Activated CD8-positive, alpha-beta memory T cell treated with anti-CD3 and anti-CD28 coated beads for 24 hours (primary cell): Measurements from ENCODE around the gene CAND2.

Experiments
- DNase-seq: peaks from one replicate; pipeline ENCODE4 v3.0.0-alpha.2; 2020

The CAND2 gene

DNA sequence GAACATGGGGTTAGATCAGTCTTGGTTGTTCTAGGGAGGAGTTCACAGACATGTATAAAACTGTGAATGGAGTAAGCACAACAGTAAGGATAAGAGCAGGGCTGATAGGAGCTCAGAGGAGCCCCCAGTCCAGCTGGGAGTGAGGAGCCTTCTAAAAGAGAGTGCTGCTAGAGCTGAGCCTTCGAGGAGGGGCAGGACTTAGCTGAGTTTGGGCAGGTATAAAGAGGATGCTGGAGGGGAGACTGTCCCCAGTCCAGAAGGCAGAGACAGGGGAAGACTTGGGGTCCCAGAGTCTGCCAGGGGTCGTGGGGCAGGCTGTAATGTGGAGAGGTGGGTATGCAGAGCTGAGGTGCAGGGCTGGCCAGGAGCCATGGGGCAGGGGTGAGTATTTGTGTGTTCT, 12.1 kb downstream of the CAND2 start:
- no peak for DNase-seq

DNA sequence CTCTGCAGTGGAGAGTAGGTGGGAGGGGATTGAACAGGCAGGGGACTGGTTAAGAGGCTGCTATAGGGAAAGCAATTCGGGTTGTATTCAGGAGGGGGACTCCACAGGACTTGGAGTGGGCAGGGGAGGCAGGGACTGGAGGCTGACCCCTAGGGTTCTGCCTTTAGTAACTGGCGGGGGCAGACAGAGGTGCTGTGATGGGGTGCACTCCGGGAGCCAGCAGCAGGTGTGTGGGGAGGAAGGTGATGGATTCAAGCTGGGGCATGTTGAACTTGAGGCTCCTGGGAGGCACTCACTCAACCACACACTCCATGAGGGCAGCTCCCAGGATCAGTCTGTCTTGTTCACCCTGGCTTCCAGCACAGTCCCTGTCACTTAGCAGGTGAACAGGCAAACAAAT, 12.5 kb downstream of the CAND2 start:
- no peak for DNase-seq

DNA sequence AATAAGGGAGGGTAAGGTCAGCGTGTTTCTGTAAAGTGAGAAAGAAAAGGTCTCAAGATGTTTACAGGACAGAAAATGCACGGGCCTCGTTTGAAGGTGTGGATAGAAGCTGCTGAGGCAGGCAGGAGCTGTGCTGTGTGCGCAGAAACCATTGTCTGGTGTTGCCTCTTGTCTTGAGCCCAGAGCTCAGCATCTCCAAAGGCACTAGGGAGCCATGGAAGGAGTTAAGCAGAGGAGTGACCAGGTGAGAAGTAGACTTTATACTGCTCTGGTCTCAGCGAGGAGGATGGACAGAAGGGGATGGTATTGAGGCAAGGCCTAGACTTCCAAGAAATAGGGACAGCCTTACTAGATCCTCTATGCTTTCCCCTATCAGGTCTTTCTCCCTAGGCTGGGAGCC, 13.0 kb downstream of the CAND2 start:
- DNase-seq: no peak

DNA sequence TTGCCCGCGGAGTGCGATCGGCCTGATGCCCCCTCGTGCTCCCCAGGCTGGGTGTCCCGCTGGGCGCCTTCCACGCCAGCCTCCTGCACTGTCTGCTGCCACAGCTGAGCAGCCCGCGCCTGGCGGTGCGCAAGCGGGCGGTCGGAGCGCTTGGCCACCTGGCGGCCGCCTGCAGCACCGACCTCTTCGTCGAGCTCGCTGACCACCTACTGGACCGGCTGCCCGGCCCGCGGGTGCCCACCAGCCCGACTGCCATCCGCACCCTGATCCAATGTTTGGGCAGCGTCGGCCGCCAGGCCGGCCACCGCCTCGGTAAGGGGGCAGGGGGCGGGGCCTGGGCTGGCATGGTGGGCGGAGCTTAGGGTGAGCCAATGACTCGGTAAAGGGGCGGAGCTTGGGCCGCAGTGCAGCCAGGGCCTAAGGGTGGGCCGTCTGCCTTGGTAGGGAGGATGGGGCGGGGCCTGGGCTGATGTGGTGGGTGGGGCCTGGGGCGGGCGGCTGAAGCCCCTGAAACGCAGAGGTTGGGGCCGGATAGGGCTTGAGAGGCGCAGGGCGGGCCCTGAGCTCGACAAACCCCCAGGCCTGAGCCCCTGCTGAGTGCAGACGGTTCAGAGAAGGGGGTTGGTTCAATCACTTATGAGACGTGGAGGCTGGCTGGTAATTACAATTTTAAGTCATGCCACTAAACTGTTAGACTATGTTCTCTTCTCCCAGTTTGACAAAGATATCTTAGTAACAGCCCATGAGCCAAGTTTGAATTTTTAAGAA, 13.7 kb downstream of the CAND2 start:
- peak; percentile 99 for DNase-seq

DNA sequence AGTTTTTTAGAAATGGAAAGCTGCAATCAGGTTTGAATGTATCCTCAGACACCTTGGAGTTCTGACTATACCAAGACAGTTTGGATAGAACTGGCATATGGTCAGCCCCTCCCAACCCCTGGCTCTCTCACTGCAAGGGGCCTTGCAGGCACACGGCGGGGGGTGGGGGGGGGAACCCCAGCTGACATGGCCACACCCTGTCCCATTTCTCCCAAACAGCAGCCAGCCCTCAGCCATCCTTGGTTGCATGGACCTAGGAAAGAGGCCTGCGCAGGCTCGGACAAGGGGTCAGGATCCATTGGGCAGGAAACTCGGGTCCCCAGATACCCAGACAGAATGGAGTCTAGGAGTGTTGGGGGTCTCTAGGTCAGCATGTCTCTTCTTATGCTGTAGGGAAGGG, 14.5 kb downstream of the CAND2 start:
- DNase-seq: no peak

DNA sequence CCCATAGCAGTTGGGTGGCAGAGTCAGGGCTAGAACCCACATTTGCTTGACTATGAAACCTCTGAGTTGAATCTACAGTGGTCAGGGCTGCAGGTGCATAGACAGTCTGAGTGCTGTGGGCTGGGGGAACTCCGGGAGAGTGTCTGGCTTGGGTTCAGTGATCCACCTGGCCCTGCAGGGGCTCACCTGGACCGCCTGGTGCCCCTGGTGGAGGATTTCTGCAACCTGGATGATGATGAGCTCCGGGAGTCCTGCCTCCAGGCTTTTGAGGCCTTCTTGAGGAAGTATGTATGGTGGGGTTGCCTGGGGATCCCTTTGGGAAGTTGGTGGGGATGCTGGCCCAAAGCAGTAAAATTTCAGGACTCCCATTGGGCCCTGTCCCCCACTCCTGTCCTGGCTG, 16.3 kb downstream of the CAND2 start:
- no peak for DNase-seq

DNA sequence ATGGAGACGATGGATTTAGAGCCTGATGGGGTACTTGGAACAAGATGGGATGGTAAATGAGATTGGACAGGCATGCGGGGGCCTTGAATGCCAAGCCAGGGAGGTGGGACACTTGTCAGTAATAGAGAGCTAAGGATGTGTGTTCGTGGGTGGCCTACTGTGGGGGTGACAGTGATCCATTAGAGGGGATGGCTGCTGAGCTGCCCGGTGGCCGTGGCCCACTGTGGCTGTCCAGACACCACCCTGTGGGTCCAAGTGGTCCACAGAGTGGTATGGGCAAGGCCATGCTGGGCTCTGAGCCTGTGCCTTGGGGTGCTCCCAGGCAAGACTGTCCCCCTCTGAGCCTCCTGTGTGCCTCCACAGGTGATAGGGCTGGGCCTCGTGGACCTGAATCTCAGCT, 17.5 kb downstream of the CAND2 start:
- no peak for DNase-seq

DNA sequence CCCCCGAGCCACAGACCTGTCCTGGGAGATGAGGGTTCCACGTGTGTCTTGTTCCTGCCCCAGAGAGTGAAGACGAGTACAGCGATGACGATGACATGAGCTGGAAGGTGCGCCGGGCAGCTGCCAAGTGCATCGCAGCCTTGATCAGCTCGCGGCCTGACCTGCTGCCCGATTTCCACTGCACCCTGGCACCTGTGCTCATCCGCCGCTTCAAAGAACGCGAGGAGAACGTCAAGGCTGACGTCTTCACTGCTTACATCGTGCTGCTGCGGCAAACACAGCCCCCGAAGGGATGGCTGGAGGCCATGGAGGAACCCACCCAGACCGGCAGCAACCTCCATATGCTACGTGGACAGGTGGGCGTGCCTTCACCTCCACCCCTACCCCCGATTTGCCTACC, 18.6 kb downstream of the CAND2 start:
- no peak for DNase-seq

DNA sequence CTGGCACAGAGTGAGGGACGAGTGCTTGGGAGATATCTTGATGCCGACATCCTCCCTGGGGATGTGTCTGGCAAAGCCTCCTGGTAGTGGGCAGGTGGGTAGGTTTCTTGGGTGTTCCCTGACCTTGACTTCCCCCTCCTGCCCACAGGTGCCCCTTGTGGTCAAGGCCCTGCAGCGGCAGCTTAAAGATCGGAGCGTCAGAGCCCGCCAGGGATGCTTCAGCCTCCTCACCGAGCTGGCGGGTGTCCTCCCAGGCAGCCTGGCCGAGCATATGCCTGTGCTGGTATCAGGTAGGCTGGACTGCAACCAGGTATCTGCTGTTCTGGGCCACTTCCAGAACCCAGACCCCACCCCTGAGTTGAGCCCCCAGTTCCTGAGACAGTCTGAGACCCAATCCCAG, 19.2 kb downstream of the CAND2 start:
- DNase-seq: no peak

DNA sequence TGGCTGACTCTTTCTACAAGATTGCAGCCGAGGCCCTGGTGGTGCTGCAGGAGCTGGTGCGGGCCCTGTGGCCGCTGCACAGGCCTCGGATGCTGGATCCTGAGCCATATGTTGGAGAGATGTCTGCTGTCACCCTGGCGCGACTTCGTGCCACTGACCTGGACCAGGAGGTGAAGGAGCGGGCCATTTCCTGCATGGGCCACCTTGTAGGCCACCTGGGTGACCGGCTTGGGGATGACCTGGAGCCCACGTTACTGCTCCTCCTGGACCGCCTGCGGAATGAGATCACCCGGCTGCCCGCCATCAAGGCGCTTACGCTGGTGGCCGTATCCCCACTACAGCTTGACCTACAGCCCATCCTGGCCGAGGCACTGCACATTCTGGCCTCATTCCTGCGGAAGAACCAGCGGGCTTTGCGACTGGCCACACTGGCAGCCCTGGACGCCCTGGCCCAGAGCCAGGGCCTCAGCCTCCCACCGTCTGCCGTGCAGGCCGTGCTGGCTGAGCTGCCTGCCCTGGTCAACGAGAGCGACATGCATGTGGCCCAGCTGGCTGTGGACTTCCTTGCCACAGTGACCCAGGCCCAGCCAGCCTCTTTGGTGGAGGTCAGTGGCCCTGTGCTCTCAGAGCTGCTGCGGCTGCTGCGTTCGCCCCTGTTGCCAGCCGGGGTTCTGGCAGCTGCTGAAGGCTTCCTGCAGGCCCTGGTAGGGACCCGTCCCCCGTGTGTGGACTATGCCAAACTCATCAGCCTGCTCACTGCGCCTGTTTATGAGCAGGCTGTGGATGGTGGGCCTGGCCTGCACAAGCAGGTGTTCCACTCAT, 20.3 kb downstream of the CAND2 start:
- no peak for DNase-seq

DNA sequence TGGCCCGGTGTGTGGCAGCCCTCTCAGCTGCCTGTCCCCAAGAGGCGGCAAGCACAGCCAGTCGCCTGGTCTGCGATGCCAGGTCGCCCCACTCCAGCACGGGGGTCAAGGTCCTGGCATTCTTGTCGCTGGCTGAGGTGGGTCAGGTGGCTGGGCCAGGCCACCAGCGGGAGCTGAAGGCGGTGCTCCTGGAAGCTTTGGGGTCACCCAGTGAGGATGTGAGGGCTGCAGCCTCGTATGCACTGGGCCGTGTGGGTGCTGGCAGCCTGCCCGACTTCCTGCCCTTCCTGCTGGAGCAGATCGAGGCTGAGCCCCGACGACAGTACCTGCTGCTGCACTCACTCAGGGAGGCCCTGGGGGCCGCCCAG, 20.8 kb downstream of the CAND2 start:
- no peak for DNase-seq

DNA sequence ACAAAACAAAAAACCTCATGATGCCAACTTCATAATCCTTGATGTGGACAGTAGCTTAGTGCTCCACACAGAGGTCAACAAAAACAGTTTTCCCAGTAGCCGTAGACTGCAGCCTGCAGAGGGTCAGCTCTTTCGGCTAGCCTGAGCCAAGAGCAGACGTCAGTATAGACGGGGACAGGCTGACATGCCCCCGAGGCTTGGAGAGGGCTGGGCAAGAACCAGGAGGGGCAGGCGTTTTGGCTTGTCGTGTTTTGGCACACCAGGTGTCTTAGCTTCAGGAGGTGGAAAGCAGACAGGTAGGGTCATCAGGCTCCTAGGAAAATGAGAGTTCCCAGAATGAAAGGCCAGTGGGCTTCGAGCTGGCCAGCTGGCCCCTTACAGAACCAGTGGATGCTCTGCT, 21.8 kb downstream of the CAND2 start:
- no peak for DNase-seq

DNA sequence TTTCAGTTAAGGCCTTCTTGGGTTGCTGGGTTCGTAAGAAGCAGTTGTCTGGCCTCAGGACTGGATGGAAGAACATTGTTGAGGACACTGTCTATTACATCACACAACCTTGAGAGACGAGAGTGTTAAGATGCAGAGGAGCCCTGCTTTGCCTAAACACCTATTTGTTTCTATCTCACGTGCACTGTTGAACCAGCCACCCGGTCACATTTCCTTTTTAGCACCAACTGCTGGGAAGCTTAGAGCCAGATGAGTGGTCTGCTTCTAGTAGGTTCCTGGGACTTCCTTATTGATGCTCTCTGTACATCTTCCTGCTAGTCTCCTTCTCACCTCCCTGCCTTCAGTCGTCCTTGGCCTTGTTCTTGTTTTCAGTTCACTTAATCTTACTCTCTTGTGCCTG, 22.3 kb downstream of the CAND2 start:
- DNase-seq: no peak

DNA sequence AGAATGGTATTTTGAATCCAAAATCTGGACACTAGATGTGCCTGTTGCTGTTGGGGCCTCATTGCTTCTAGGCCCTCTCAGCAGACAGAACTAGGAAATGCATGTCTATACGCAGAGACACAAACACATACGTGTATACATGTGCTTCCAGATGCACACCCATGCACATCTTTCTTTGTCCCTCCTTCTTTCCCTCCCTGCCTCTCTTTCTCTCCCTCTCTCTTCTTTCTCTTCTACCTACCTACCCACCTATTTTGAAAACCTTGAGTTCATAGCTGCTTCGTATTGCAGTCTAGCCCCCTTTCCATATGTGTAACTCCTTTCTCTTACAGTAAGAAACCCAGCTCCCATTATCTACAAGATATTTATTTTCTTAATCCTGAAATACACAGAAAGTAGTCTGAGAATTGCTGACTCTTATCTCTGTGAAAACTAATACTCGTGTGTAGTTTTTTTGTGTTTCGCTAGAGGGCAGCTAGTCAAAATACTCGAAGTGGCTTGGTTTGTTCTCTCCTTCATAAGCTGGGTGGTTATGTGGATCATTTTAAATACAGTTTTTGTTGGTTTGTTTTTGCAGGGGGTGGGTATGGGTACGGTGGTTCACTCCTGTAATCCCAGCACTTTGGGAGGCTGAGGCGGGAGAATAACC, 26.4 kb downstream of the CAND2 start:
- no peak for DNase-seq

DNA sequence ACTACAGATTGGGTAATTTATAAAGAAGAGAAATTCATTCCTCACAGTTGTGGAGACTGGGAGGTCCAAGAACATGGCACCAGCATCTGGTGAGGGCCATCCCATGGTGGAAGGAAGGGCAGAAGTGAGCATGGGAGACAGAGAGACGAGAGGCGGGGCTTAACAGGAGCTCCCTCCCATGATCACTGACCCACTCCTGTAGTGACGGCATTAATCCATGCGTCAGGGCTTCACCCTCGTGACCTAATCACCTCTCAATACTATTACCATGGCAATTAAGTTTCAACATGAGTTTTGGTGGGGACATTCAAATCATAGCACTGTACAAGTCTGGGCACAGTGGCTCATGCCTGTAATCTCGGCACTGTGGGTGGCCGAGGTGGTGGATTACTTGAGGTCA, 27.8 kb downstream of the CAND2 start:
- no peak for DNase-seq

DNA sequence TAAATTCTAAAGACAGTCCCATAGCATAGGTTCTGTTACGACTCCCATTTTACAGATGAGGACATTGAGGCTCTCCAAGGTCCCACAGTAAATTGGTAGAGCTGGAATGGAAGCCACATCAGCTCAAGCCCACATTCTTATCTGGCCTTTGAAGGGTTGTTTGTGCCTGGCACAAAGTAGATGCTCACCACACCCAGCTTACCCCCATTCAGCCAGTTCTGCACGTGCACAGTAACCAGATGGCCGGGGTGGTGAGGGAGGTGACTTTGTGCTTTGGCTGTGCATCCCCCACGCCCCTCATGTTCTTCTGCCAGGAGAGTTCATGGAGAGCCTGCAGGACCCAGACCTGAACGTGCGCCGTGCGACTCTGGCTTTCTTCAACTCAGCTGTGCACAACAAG, 28.7 kb downstream of the CAND2 start:
- no peak for DNase-seq

DNA sequence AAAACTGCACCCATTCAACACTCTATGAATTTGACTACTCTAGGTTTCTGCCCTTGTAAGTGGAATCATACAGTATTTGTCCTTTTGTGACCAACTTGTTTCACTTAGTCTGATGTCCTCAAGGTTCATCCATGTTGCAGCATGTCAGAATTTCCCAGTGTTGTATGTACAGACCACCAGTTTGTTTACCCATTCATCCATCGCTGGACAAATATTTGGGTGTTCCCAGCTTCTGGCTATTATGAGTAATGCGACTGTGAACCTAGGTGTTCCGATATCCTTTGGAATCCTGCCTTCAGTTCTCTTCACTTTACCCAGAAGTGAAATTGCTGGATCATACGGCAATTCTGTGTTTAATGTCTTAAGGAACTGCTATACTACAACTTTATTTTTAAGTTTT, 32.3 kb downstream of the CAND2 start:
- no peak for DNase-seq

DNA sequence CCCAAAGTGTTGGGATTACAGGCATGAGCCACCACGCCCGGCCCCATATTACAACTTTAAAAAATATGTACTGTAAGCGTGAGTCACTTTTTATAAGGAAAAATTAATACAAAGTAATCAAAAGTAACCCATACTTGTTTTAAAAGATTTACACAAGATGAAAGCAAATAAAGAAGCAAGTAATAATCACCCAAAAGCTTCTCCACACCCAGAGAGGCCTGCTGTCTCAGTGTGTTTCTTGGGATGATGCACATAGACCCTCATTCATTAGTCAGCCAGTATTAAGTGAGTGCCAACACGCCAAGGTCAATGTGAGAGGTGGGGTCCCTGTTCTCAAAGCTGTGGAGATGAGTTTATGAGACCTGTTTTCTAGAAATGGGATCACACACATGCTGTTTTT, 32.9 kb downstream of the CAND2 start:
- no peak for DNase-seq

DNA sequence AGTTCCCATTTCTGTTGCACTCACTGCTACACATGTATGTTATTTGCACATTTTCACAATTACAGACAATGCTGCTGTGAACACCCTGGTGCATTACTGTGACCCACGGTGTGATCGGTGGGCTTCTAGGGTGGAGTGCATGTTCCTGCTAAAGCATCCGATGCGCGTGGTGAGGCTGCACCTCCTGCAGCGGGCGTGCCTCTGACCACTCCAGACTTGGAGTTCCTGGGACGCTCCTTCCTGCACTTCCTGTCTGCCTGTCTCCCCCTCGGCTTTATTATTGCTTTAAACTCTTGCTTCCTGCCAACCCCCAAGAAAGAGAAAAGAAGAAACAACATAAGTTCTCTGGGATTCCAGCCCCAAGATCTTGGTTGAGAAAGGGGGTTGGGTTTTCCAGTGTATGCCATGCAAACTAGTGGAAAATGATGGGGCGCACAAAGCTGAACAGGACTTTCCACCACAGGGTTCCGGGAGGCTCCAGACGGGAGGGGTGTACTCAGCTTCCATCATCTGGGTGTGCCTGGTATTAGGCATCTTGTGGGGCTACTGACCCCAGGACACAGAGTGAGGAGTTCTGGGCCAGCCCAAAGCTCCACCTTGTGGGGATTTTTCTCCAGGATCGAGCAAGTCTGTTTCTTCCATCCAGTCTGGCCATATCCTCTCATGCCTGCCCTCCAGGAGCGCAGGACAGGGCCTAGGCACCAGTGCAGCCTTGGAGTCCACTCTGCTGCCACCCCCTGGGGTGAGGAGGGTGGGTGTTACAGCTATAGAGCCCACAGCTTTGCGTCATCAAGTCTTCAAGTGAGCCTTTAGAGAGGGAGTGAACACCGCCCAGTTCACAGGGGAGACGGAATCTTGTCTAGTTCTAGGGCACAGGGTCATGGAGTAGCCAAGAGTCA, 33.7 kb downstream of the CAND2 start:
- no peak for DNase-seq

DNA sequence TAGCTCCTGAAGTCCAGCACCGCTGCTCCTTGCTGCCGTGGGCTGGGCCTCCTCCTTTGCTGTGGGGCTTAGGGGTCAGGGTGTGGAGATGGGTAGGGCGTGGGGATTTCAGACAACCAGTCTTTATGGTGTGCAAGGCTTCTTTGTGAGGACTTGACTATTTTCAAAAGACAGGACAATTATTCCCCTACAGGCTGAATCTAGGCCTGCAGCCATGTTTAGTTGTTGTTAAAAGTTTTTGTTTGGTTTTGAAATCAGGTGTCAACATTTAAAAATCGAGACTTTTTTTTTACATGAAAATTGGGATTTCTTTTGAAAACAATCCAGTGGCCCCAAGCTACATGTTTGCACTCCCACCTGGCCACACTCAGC, 34.3 kb downstream of the CAND2 start:
- DNase-seq: no peak

DNA sequence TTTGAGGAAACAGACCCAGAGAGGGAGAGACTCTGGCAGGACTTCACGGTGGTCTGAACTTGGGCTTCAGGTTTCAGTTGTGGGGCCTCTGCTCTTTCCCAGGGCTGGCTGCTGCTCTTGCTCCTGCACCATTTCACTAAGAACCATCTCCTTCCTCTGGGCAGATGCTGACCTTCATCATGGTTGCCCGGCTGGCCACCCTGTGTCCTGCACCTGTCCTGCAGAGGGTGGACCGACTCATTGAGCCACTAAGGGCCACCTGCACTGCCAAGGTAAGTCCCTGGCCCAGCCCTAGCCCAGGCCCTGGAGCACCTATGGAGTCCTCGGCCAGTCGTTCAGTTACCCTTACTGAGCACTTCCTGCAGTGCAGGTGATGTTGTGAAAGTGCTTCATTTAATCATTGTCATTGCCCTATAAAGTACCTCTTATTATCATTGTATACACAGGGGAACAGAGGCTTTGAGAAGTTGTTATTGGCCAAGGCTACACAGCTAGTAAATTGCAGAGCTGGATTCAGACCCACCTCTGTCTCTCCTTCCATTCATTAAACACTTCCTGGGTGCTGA, 34.9 kb downstream of the CAND2 start:
- DNase-seq: no peak

DNA sequence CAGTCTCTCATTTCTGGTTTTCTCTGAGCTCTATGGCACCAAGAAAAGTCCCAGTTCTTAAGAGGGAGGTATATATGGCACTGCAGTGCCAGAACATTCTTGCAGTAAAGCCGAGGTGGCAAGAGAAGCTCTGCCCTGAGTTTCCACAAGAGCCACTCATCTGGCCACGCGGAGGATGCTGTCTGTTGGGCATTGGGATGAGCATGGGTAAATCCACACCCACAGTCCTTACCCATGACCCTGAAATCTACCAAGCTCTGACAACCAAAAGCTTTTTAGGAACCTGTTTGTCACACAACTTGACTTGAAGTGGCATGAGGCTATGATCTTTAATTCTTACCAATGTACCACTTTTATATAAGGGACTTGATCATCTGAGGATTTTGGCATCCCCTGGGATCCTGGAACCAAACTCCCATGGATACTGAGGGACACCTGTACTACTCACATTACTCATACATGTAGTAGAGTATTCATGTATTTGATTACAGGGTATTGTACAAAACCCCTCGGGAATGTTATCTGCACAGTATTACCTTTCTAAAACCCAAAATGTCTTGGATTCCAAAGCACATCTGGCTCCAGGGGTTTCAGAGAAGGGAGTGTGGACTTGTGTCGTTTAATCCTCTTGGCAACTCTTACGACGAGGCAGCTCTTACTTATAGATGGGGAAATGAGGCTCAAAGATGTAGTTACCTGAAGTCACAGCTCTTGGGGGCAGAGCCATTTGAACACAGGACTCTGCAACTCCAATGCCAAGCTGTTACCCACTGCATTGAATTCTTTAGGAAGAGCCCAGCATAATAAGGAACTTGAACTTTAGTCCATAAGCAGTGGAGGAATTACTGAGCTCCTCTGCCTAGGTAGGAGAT, 36.1 kb downstream of the CAND2 start:
- peak; percentile 62 for DNase-seq
